Kidney tubule cell (primary cell): ENCODE measurements around the gene ZNF70.
"Not testable (repeated sequence)": the region's sequence is repeated elsewhere in the genome, so short reads cannot be mapped to it uniquely, and the experiment has no call there.

Experiments
- DNase-seq: peaks from one replicate; pipeline ENCODE4 v3.0.0-alpha.2; 2018; ENCODE audit warnings: low spot score

ZNF70 gene

DNA sequence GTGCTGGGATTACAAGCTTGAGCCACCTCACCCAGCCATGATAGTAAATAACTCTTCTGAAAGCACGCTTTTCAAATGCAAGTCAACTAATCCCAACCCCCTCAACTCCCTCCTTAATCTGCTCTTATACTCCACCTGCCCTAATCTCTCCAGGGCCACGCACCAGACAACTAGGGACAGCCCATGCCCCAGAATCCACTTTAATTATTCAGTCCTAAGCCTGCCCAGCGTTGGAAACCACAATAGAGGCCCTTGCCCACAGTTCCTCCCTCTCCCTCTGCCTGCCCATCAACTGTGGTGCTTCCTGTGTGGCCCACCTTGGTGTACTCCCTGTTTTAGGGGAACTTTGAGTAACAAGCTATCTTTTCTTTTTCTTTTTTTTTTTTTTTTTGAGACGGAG lies 6.0 kb upstream of the ZNF70 start:
- no peak for DNase-seq

DNA sequence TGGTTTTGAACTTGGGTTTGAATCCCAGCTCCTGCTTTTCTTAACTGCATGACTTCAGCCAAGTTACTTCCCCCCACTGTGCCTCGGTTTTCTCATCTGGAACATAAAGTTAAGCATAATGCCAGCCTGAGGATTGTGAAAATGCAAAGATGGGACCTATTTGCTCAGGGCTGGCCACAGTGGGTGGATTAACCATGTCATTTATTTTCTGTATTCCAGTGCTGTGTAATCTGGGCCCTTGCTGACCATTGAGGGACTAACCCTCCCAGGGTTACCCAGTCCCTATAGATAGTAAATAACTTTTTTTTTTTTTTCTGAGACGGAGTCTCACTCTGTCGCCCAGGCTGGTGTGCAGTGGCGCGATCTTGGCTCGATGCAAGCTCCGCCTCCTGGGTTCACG lies 4.8 kb upstream of the ZNF70 start:
- DNase-seq: no peak

DNA sequence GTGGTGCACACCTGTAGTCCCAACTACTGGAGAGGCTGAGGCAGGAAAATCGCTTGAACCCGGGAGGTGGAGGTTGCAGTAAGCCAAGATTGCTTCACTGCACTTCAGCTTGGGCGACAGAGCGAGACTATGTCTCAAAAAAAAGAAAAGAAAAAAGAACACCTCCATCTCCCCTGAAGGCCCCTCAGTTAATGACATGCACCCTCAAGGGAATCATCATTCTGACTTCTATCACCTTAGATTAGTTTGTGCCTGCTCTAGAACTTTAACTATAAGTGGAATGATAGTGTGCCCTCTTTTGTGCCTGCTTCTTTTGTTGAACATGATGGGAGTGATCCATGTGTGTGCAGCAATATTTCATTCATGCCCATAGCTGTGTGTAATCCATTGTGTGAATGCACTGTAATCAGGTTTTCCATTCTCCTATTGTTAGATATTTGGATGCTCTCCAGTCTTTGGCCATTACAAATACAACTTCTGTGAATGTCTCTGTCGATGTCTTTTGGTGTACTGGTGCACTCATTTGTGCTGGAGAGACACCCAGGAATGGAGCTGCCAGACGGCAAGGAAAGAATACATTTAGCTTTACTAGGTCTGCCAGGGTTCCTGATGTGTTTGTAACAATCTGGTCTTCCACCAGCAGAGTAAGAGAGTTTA lies 4.2 kb upstream of the ZNF70 start:
- DNase-seq: no peak

GRCh38 chr22:23754220-23754919 lies 3.5 kb upstream of the ZNF70 start, which contains the start of gene VPREB3:
TSS of gene VPREB3 (minus strand) at chr22:23754425. CDS start at chr22:23754363, 62 bp downstream.
- DNase-seq: no peak

GRCh38 chr22:23753385-23753784 lies 2.5 kb upstream of the ZNF70 start:
- DNase-seq: no peak

- DNase-seq: no peak
Measured at GRCh38 chr22:23752750-23753149, 1.8 kb upstream of the ZNF70 start.

DNA sequence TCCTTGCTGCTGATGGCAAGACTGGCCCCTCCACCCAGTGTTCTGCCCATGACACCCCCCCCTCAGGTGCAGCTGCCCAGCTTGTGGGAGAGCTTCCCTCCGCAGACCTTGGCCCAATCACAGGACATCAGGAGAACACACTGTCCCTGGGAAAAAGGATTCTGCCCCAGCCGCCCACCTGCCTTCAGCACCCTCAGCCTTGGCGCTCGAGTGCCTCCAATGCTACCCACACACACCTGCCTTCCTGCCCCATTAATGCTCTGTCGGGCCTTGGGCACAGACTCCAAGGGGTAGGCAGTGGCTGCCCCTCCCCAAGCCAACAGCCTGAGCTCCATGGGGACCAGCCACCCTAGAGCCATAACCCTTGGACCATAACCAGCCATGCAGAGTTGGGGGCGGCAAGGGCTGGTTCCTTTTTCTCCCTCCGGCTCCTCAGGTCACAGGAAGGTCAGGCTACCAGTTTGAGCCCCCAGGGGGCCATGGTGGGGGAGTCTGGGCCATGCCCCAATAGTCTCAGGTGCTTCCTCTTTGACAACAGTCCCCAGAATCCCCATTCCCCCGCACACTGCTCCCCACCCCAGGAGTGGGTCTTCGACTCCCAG lies 1.3 kb upstream of the ZNF70 start:
- no peak for DNase-seq

DNA sequence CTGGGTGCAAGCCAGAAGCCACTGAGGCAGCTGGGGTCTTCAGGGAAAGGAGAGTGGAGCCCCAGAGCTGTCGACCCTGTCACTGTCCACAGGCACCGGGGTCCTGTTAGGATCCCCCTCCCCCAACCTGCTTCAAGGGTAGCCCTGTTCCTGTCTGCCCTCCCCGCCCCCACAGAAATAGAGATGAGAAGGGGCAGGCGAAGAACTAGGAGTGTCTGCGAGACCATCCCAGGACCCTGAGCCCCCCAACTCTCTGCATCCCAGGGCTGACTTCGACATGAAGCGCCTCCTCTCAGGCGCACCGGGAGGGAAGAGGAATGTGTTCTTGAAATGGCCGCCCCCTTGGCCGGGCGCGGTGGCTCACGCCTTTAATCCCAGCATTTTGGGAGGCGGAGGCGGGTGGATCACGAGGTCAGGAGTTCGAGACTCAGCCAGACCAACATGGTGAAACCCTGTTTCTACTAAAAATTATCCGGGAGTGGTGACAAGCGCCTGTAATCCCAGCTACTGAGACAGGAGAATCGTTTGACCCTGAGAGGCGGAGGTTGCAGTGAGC lies 607 bp upstream of the ZNF70 start:
- peak; percentile 39 for DNase-seq

DNA sequence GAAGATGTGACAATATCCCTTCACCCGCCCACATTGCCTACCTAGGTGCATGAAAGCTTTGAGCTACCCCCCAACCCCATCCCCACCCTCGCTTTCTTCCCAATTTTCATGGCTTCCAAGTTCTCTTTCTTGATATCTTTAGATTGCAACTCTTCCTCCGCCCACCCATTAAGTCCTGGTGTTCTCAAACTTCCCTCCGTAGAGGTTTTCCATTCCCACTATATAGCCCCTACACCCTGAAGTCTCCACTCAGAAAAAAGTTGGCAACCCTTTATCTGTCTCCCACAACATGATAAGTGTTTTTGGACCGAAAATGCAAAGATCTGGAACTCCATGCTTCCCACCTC lies 572 bp downstream of the ZNF70 start:
- no peak for DNase-seq

- no peak for DNase-seq
Measured at GRCh38 chr22:23749841-23750301, 1.0 kb downstream of the ZNF70 start.

DNA sequence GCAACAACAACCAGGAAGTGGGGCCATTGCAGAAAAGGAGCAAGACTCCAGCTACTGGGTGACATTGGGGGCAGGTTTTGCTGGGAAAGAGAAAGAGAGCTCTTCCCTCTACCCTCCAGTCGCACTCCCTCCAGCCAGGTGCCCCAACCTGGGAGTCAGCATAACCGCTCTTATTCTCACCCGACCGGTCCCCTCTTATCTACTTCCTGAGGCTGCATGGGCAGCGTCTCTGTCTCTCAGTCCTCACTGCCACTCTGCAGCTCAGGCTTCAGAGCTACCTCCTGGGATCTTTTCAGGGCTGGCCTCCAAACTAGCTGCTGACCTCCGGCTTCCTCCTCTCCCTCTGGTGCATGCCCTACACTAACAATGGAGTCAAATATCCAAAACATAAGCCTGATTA lies 5.1 kb downstream of the ZNF70 start:
- no peak for DNase-seq

DNA sequence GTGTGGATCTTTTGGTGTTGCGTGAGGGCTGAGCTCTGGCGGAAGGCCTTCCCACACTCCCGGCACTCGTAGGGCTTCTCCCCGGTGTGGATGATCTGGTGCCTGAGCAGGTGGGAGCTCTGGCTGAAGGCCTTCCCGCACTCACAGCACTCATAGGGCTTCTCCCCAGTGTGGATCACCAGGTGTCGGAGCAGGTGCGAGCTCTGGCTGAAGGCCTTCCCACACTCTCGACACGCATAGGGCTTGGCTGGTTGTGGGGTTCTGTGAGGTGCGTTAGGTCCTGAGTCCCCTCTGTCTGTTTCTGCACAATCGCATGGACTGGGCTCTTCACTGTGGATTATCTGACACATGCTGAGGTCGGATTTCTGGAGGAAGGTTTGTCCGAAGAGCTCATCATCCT lies 6.4 kb downstream of the ZNF70 start:
- no peak for DNase-seq

- no peak for DNase-seq
Measured at GRCh38 chr22:23744001-23744400, 6.9 kb downstream of the ZNF70 start.

DNA sequence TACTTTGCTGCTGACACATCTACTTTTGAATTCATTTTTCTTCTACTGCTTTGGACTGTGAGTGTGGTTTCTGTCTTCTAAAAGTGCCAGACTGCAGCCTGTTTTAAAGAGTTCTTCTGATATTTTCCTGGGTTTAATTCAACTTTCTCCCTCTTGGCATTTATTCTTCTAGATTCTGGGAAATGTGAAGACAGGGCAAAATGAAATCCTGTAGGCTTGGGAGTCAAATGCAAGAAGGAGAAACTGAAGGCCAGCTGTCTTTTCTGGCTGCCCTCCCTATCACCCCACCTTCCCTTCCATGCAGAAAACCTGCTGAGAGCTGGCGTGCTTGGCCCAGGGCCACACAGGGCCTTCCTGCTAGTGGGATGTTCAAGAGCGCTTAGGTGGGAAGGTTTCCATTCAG lies 7.6 kb downstream of the ZNF70 start:
- DNase-seq: no peak

GRCh38 chr22:23742505-23743264 lies 8.2 kb downstream of the ZNF70 start:
- no peak for DNase-seq

GRCh38 chr22:23737696-23738095 lies 13.2 kb downstream of the ZNF70 start:
- no peak for DNase-seq

GRCh38 chr22:23728108-23728507 lies 22.8 kb downstream of the ZNF70 start:
- DNase-seq: not testable (repeated sequence)

DNA sequence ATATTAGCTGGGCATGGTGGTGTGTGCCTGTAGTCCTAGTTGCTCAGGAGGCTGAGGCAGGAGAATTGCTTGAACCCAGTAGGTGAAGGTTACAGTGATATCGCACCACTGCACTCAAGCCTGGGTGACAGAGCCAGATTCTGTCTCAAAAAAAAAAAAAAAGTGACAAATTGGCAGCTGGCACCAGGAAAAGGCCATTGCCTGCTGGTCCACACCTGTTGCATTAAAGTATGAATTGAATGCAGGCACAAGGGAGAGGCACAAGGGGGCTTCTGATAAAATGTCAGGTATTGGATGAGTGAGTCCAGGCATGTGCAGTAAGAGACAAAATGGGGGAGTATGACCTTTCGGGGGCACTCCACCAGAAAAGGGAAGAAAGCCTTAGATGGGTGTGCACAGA lies 28.2 kb downstream of the ZNF70 start:
- DNase-seq: no peak

DNA sequence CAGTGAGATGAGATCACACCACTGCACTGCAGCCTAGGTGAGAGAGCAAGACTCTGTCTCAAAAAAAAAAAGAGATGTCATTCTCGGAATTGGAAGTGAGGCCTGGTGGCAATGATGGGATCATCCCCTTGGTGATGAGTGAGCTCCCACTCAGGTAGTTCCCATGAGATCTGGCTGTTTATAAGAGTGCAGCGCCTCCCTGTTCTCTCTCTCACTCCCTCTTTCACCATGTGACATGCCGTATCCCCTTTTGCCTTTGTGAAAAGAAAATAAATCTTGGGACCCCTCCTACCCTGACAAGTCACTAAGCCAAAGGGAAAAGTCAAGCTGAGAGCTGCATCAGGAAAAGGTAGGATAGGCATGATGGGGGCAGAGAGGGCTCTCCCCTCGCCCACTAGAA lies 28.8 kb downstream of the ZNF70 start:
- DNase-seq: no peak

- no peak for DNase-seq
Measured at GRCh38 chr22:23720855-23721254, 30.1 kb downstream of the ZNF70 start.

- peak; percentile 65 for DNase-seq
Measured at GRCh38 chr22:23718371-23719165, 32.3 kb downstream of the ZNF70 start.
